ENCODE data around the gene HPDL. TPM values are rescaled to one million over a fixed set of nuclear protein-coding genes. Genes with fewer than 3 reads are reported as not detected.

Gene HPDL
- total RNA-seq: 5.0 and 7.1 TPM in 2 replicates

DNA sequence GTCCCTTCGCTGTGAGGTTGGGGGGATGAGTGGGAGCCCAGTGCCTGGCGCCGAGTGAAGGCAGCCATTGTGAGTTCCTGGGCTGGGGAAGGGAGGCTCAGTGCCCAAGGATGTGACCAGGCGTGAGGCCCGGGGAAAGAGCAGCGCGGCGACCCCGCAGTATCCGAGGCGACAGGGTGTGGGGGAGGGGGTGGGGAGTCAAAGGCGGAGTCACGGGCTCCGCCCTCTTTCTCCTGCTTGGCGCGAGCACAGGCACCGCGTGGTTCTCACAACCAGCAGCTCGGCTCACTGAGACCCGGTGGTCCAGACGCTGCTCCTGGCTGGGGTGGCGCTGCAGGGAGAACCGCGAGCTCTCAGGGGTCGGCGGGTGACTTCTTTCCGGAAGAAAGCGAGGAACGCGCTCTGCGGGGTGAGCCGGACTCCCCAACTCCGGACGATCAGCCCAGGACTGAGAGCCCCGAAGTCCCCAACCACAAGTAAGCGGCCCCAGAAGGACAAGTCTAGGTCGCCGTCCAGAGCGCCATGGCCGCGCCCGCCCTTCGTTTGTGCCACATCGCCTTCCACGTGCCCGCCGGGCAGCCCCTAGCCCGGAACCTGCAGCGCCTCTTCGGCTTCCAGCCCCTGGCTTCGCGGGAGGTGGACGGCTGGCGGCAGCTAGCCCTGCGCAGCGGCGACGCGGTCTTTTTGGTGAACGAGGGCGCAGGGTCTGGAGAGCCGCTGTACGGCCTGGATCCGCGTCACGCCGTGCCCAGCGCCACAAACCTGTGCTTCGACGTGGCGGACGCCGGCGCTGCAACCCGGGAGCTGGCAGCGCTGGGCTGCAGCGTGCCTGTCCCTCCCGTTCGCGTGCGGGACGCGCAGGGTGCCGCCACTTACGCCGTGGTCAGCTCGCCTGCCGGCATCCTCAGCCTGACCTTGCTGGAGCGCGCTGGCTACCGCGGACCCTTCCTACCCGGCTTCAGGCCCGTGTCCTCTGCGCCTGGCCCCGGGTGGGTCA, at the start of gene HPDL:
Gene HPDL, plus strand, starts transcription at position 269 of the 997 bp plus-strand sequence. Its CDS starts 254 bp downstream, at position 523.

DNA sequence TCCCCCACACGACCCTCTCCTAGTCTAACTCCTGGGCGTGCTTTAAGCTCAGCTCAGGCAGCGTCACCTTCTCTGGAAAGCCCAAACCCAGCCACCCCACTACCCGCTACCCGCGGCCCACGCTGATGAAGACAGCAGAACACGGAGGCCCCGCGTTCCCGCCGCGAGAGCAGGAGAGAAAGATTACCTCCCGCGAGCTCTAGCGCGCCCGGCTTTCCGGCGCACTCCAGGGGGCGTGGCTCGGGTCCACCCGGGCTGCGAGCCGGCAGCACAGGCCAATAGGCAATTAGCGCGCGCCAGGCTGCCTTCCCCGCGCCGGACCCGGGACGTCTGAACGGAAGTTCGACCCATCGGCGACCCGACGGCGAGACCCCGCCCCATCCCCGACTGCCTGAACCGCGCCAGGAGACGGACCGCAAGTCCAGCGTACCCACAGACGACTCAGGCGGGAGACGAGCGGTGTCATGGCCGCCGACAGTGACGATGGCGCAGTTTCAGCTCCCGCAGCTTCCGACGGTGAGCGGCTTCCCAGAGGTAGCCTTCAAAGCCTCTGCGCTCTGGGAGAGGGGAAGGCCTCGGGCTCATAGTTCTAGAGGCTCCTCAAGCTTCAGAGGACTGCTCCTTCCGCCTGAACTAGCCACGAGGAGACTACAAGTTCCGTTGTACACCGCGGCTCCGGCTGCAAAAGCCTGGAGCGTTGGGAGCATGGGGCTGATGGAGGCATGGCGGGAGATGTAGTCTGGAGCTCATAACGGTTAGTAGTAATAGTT, 13.3 kb downstream of the HPDL start, which contains the start of the genes MUTYH and TOE1:
Gene MUTYH, minus strand, starts transcription at position 652 of the 770 bp plus-strand sequence. CDS start 5,935 bp downstream, outside the sequence.
Gene TOE1, plus strand, starts transcription at position 382 of the 770 bp plus-strand sequence. Its CDS starts 83 bp downstream, at position 465.

Other genes with a start within 250 kb of the HPDL start
- gene ZSWIM5, start 120.3 kb upstream of the HPDL start, total RNA-seq: 0.15 and 0.17 TPM in 2 replicates
- 18.3 and 18.5 TPM in 2 replicates for gene TOE1, start 13.3 kb downstream of the HPDL start, total RNA-seq
- gene MUTYH, start 13.5 kb downstream of the HPDL start, total RNA-seq: 18.1 and 20.7 TPM in 2 replicates
- 1.3 and 3.6 TPM in 2 replicates for gene TESK2, start 164.3 kb downstream of the HPDL start, total RNA-seq
- 2.0 and 2.1 TPM in 2 replicates for gene CCDC163, start 173.2 kb downstream of the HPDL start, total RNA-seq
- 4.9 and 6.7 TPM in 2 replicates for gene MMACHC, start 173.4 kb downstream of the HPDL start, total RNA-seq
- gene PRDX1, start 195.0 kb downstream of the HPDL start, total RNA-seq: 502 and 526 TPM in 2 replicates
- 132 and 144 TPM in 2 replicates for gene AKR1A1, start 223.9 kb downstream of the HPDL start, total RNA-seq

Measured in bronchus fibroblast of lung (primary cell).